Left renal pelvis (tissue), 4 donors: Measurements from ENCODE around the gene LPP. TPM values are rescaled to one million over a fixed set of nuclear protein-coding genes. Genes with fewer than 3 reads are reported as not detected.

Source experiments
- DNase-seq, 4 donors: peaks; one replicate each; pipeline ENCODE4 v3.0.0-alpha.2; 2013; ENCODE audit warnings: low read depth in 4 of 4, low spot score in 3 of 4
- polyA plus RNA-seq, 4 donors: library from polyadenylated mRNA; unstranded; fragments of 120-200 nt; gene quantifications; one replicate each; pipeline ENCODE4 v1.2.1, GENCODE V29; 2013; ENCODE audit not compliant: insufficient read length in 4 of 4

The LPP gene
- polyA plus RNA-seq, 4 donors = 21.3 to 31.3 (median 25.6) TPM

DNA sequence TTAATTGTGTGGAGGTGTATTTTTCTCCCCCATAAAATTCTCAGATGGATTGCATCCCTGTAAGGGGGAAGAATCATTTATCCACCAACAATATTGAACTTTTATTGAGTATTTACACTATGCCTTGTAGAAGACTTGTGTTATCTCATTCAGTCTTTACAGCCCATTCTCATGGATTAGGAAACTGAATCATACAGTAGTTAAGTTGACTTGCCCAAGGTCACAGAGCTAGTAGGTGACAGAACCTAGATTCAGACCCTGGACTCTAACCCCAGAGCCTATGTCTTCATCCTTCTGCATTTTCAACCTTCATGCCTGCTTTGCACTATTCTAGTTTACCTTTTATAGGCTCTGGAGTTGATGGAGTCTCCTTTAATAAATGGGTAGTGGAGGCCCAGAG lies 226.8 kb downstream of the LPP start:
- DNase-seq = no peak

GRCh38 chr3:188383748-188384147 lies 229.8 kb downstream of the LPP start:
- DNase-seq = no peak

DNA sequence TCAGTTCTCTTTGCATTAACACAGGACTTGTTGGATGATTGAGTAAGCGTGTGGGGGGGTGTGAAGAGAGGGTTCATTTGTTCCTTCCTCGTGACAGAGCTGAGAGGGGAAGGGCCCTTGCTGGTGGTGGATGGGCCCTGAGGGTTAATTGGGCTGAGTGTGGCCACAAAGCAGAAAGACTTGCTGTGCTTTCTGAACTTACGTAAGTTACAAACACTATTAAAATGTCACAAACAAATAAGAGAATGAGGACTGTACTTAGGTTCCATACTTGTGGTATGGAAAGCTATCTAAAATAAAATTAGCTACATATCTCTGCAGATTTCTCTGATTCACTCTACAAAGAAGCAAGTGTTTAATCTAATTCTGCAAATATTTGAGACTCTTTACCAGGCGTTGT lies 231.3 kb downstream of the LPP start:
- DNase-seq = no peak

GRCh38 chr3:188389711-188390342 lies 235.9 kb downstream of the LPP start:
- DNase-seq = no peak

- DNase-seq = no peak
Observed at GRCh38 chr3:188390343-188390718, 236.4 kb downstream of the LPP start.

- no peak for DNase-seq
Observed at GRCh38 chr3:188390775-188391443, 237.0 kb downstream of the LPP start.

GRCh38 chr3:188391592-188391991 lies 237.6 kb downstream of the LPP start:
- DNase-seq = no peak

GRCh38 chr3:188392076-188392475 lies 238.1 kb downstream of the LPP start:
- DNase-seq = no peak

GRCh38 chr3:188394623-188395022 lies 240.7 kb downstream of the LPP start:
- DNase-seq = no peak

DNA sequence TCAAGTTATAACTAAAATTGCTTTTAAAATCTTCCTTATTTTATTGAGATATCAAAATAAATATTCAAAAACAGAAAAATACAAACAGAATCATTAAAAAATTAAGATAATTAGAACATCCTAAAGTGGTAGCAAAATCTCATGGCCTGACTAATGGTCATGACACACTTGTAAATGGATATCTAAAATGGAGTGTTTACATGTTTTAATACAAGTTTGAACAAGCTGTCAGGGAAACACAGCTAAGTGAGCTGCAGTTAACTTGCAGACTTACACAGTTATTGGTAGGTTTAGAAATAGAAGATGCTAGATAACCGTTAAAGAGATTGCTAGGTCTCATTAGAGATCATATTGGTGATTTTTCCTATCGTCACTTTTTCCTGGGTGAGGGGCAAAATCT lies 242.3 kb downstream of the LPP start:
- no peak for DNase-seq

DNA sequence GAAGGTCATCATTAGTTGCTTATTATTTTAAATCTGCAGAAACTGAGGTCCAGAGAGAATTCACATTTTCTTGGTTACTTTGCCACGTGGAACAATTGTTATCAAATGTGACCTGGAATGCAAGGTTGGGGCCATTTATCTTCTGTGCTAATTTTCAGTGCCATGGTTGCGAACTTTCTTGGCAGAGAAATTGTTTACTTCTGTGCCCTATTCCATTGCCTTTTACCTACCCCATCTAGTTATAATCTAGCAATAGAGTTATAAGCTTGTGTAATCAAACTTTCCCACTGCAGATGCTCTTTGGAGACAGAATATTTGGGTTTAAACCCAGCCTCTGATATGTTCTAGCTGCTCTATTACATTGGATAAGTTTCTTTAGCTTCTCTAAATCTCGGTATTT lies 242.9 kb downstream of the LPP start:
- no peak for DNase-seq

- DNase-seq = no peak
Observed at GRCh38 chr3:188397766-188398705, 244.1 kb downstream of the LPP start.

GRCh38 chr3:188400494-188401243 lies 246.7 kb downstream of the LPP start:
- DNase-seq = no peak

DNA sequence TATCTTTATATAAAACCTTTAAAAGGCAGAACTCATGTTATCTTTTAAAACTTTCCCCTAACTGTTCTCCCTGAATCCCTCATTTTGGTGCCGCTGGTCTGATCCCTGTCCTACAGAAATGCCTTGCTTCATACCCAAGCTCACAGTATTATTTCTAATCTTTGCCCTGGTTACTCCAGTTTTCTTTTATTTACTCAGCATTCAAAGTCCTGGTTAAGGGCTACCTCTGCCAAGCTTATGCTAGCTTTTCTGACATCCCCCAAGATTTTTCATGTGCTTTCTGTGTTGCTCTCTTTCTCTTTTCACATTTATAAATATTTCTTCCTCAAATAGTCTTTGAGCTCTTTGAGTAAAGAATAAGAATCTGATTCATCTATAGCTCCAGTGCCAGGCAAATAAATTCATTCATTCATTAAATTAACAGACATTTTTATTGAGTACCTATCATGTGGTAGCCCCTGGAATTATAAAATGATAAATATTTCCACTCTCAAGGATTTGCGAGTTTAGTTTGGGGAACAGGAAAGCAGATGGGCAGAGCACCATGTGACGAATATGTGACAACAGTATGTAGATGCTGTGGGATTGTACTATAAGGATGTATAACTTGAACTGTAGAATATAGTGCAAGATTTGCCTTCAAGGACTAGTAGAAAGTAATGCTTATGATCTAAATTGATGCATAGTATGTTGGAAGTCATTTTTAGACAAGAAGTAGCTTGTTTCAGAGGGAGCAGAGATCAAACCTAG lies 247.5 kb downstream of the LPP start:
- no peak for DNase-seq

DNA sequence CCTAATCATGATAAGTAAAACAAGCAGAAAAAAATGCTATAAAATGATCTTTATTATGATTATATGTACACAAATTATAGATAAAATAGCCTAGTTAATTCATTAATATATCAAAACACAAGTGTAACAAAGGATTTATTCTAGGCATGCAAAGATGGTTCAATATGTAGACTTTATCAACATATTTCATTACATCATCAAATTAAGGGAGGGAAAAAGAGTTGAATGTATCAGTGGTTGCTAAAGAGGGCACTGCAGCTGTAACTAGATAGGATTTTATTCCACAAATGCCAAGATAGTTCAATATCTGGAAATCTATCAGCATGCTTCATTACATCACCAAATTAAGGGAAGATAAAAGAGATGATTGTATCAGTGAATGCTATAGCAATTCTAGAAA lies 248.3 kb downstream of the LPP start:
- no peak for DNase-seq

DNA sequence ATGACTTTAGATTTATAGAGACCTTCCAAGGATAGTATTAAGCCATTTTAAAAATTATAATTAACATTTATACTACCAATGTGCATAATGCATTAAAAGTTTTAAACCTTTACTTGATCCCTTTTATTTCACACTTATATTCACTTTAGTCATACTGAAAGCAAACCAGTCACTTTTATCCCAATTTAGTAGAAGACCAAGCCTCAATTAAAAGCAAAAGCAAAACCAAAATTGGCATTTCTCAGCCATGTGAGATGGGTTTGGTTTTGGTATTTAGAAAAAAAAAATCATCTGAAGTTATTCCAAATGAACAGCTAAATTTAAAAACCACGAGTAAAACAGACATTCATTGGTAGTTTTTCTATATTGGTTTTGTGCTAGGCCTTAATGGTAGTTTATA lies 249.4 kb downstream of the LPP start:
- DNase-seq = no peak

- no peak for DNase-seq
Observed at GRCh38 chr3:188404124-188404523, 250.2 kb downstream of the LPP start.

- DNase-seq = no peak
Observed at GRCh38 chr3:188404701-188405100, 250.7 kb downstream of the LPP start.

- no peak for DNase-seq
Observed at GRCh38 chr3:188407158-188407880, 253.4 kb downstream of the LPP start.

DNA sequence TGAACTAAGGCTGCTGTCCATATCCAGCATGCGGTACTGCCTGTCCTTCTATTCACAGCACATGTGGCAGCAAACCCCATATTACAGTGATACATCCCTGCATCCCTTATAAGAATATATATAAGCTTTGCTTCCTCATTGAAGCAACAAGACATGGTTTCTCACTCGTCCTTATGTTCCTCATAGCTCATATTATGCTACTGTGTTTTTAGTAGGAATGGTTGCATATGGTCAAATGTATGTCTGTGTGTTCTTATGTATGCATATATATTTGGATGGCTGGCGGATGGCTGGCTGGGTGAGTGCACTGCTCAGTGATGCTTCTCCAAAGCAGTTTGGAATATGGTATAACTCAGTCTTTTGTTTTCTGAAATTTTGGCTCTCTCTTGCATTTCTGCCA lies 254.9 kb downstream of the LPP start:
- no peak for DNase-seq
